CD14-positive monocyte (primary cell): Measurements from ENCODE around the gene RASA2. TPM values are rescaled to one million over a fixed set of nuclear protein-coding genes. Genes with fewer than 3 reads are reported as not detected.

ENCODE experiments used
- DNase-seq, 3 donors: peaks; one replicate each; pipeline ENCODE4 v3.0.0-alpha.2; 2011 to 2022
- H2AFZ ChIP-seq: 2 replicates; pipeline ENCODE4 v1.6.0; 2012; ENCODE audit warnings: mild to moderate bottlenecking, low read depth, low read length, inconsistent platforms; ENCODE audit not compliant: insufficient read depth, poor library complexity, severe bottlenecking
- H3K27ac ChIP-seq, 2 donors: 1 replicate in 1 of 2; 2 replicates in 1 of 2; pipeline ENCODE4 v1.5.1; 2012 to 2013; ENCODE audit warnings: low read length in 2 of 2, control low read depth in 1 of 2, inconsistent platforms in 1 of 2, low read depth in 1 of 2, mild to moderate bottlenecking in 1 of 2
- H3K27me3 ChIP-seq, 2 donors: one replicate each; pipeline versions ENCODE4 v1.6.0 to v1.6.1; 2011 to 2013; ENCODE audit warnings: low read length in 2 of 2; ENCODE audit not compliant: control insufficient read depth in 2 of 2, insufficient read depth in 2 of 2
- H3K36me3 ChIP-seq, 2 donors: replicated peaks in 1 of 2; 1 replicate in 1 of 2; 2 replicates in 1 of 2; pipeline versions ENCODE4 v1.5.1 to v1.6.1; 2012 to 2013; ENCODE audit warnings: low read length in 2 of 2, control low read depth in 1 of 2, inconsistent platforms in 1 of 2, mild to moderate bottlenecking in 1 of 2; ENCODE audit not compliant: insufficient read depth in 2 of 2, control insufficient read depth in 1 of 2
- H3K4me1 ChIP-seq, 2 donors: 1 replicate in 1 of 2; 2 replicates in 1 of 2; pipeline versions ENCODE4 v1.5.1 to v1.6.1; 2012 to 2013; ENCODE audit warnings: low read length in 2 of 2, control low read depth in 1 of 2, inconsistent platforms in 1 of 2, mild to moderate bottlenecking in 1 of 2, moderate library complexity in 1 of 2; ENCODE audit not compliant: insufficient read depth in 2 of 2, control insufficient read depth in 1 of 2
- H3K4me2 ChIP-seq: replicated peaks from 2 replicates; pipeline ENCODE3; 2012; ENCODE audit warnings: low read length, moderate library complexity, mild to moderate bottlenecking; ENCODE audit not compliant: poor library complexity, severe bottlenecking; ENCODE audit errors: extremely low read depth
- H3K4me3 ChIP-seq, 3 experiments: fragments of 200-600 bp in 1 of 3; sonication (generic) in 1 of 3; replicated peaks in 1 of 3; 1 replicate in 2 of 3; 2 replicates in 1 of 3; pipeline ENCODE4 v1.5.1; 2011 to 2013; ENCODE audit warnings: low read length in 3 of 3, mild to moderate bottlenecking in 3 of 3, control low read depth in 2 of 3, low read depth in 2 of 3, inconsistent platforms in 1 of 3, moderate library complexity in 1 of 3
- H3K79me2 ChIP-seq: 2 replicates; pipeline ENCODE4 v1.6.0; 2012; ENCODE audit warnings: mild to moderate bottlenecking, control low read depth, inconsistent platforms, low read length, moderate library complexity; ENCODE audit not compliant: insufficient read depth
- H3K9ac ChIP-seq: 2 replicates; pipeline ENCODE4 v1.6.0; 2017; ENCODE audit warnings: low read length, mild to moderate bottlenecking; ENCODE audit not compliant: insufficient read depth, poor library complexity, severe bottlenecking
- H3K9me3 ChIP-seq, 2 donors: replicated peaks in 1 of 2; 1 replicate in 1 of 2; 2 replicates in 1 of 2; pipeline versions ENCODE4 v1.5.1 to v1.6.1; 2012 to 2013; ENCODE audit warnings: low read length in 2 of 2, control low read depth in 1 of 2; ENCODE audit not compliant: control insufficient read depth in 1 of 2, insufficient read depth in 1 of 2
- H4K20me1 ChIP-seq: 2 replicates; pipeline ENCODE4 v1.6.0; 2012; ENCODE audit warnings: mild to moderate bottlenecking, low read length, control low read depth, moderate library complexity; ENCODE audit not compliant: insufficient read depth
- H3K27ac Mint-ChIP-seq, 7 donors: one replicate each; pipeline ENCODE4 v1.8.0; 2020; ENCODE audit warnings: mild to moderate bottlenecking in 7 of 7, mixed read lengths in 7 of 7, moderate library complexity in 6 of 7, inconsistent platforms in 2 of 7
- H3K27me3 Mint-ChIP-seq, 3 donors: one replicate each; pipeline ENCODE4 v1.8.0; 2021 to 2022; ENCODE audit warnings: low read depth in 3 of 3, mild to moderate bottlenecking in 3 of 3, mixed read lengths in 3 of 3, moderate library complexity in 3 of 3, inconsistent platforms in 1 of 3
- H3K36me3 Mint-ChIP-seq, 2 donors: one replicate each; pipeline ENCODE4 v1.8.0; 2020; ENCODE audit warnings: mixed read lengths in 2 of 2, inconsistent platforms in 1 of 2, mild to moderate bottlenecking in 1 of 2
- H3K4me1 Mint-ChIP-seq: one replicate; pipeline ENCODE4 v1.8.0; 2020; ENCODE audit warnings: mild to moderate bottlenecking, mixed read lengths
- H3K4me3 Mint-ChIP-seq, 2 donors: one replicate each; pipeline ENCODE4 v1.8.0; 2020; ENCODE audit warnings: mild to moderate bottlenecking in 2 of 2, mixed read lengths in 2 of 2, moderate library complexity in 1 of 2
- H3K9me3 Mint-ChIP-seq, 7 donors: one replicate each; pipeline ENCODE4 v1.8.0; 2020 to 2022; ENCODE audit warnings: mixed read lengths in 7 of 7, mild to moderate bottlenecking in 6 of 7, moderate library complexity in 6 of 7, inconsistent platforms in 2 of 7
- CTCF ChIP-seq: fragments of 200-600 bp; IDR thresholded peaks from one replicate; pipeline ENCODE4 v1.8.0; 2022; ENCODE audit warnings: antibody characterized with exemption, mild to moderate bottlenecking
- WGBS: methylation state at CpG from one replicate; pipeline ENCODE4 v1.1.5; 2013; ENCODE audit warnings: missing lambda C conversion rate; ENCODE audit not compliant: insufficient coverage; 5-methylcytosine and 5-hydroxymethylcytosine counted together
- intact Hi-C, 2 donors: fragments of 100-400 bp; cut with micrococcal nuclease; formaldehyde crosslinking; loops; one replicate each; pipeline versions ENCODE4 v1.15.0 to v1.15.1; 2023
- polyA plus RNA-seq, 3 donors: library from polyadenylated mRNA; depleted of rRNA in 1 of 3; unstranded in 2 of 3; stranded (reverse) in 1 of 3; fragments of 300-500 nt in 2 of 3; fragments of >200 nt in 1 of 3; fragmentation: Illumina TruSeq in 2 of 3; gene quantifications; 1 replicate in 2 of 3; 2 replicates in 1 of 3; pipeline ENCODE4 v1.2.3, GENCODE V29; 2012 to 2021

Gene RASA2
- polyA plus RNA-seq, 3 donors: 7.0 to 13.5 (median 8.8) TPM

DNA sequence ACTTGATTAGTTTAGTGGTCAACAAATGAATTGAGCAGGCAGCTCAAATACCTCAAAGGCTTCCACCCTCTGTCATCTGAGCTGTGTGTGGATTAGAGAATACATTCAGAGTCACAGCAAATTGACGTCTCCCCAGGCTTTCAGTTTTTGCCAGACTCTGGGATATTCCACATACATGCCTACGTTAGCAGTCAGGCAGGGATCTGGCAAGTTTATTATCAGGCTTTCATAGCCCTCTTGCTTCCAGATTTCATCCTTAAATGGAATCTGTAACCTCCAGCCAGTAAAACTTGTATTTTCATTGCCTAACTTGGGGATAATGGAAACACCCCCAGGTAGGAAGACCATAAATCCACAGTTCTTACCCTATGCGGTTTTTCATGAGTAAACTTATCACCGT, 115.9 kb downstream of the RASA2 start:
- H3K27me3 ChIP-seq: no peaks in the 10 kb centered on the region
- no peak overlapping the region for H3K27ac Mint-ChIP-seq
- H3K27ac ChIP-seq: no peak overlapping the region
- WGBS: 100% methylated on average over 2 of the region's 4 CpGs
- no peaks in the 10 kb centered on the region for H3K79me2 ChIP-seq
- no peak overlapping the region for H2AFZ ChIP-seq
- no peak for DNase-seq
- no peaks in the 10 kb centered on the region for H3K4me1 Mint-ChIP-seq
- H3K4me3 Mint-ChIP-seq: no peak overlapping the region
- H3K4me3 ChIP-seq: no peak overlapping the region
- H3K4me1 ChIP-seq: no peaks in the 10 kb centered on the region
- no peak overlapping the region for H3K4me2 ChIP-seq
- peaks cover 14 to 35% of the 10 kb centered on the region in 2 donors for H3K36me3 ChIP-seq
- no peak for TF ChIP-seq CTCF
- H3K9ac ChIP-seq: no peak overlapping the region
- no peaks in the 10 kb centered on the region for H4K20me1 ChIP-seq
- intact Hi-C loops: no loop called here
- peaks cover 3 to 17% (median 14%) of the 10 kb centered on the region in 7 donors for H3K9me3 Mint-ChIP-seq
- H3K36me3 Mint-ChIP-seq: peaks cover 40 to 74% of the 10 kb centered on the region in 2 donors
- H3K9me3 ChIP-seq: peaks cover 9 to 15% of the 10 kb centered on the region in 2 donors
- H3K27me3 Mint-ChIP-seq: peaks cover 0 to 2% (median 0%) of the 10 kb centered on the region in 3 donors

DNA sequence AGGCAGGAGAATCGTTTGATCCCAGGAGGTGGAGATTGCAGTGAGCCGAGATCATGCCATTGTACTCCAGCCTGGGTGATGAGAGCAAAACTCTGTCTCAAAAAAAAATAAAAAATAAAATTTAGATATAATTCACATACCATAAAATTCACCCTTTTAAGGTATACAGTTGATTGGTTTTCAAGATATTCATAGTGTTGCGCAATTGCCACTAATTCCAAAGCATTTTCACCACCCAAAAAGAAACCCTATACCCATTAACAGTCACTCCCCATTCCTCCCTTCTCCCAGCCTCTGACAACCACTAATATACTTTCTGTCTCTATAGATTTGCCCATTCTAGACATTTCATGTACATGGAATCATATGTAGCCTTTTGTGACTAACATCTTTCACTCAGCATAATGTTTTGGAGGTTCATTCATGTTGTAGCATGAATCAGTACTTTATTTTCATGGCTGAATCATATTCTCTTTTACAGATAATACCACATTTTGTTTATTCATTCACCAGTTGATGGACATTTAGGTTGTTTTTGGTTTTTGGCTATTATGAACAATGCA, 116.7 kb downstream of the RASA2 start:
- Histone ChIP-seq H3K4me1 (peaks cover 0 to 3% of the 10 kb centered on the region in 2 donors), H3K4me3 (no peak overlapping the region), H3K79me2 (no peaks in the 10 kb centered on the region), H3K4me2 (no peak overlapping the region), H4K20me1 (no peaks in the 10 kb centered on the region), H2AFZ (no peak overlapping the region), H3K9ac (no peak overlapping the region), H3K9me3 (peaks cover 9 to 15% of the 10 kb centered on the region in 2 donors), H3K27ac (no peak overlapping the region), H3K36me3 (peaks cover 21 to 43% of the 10 kb centered on the region in 2 donors), H3K27me3 (no peaks in the 10 kb centered on the region)
- Mint-ChIP-seq H3K27ac (no peak overlapping the region), H3K4me3 (no peak overlapping the region), H3K4me1 (peaks cover 7% of the 10 kb centered on the region), H3K36me3 (peaks cover 45 to 76% of the 10 kb centered on the region in 2 donors), H3K27me3 (peaks cover 0 to 2% (median 0%) of the 10 kb centered on the region in 3 donors), H3K9me3 (peaks cover 3 to 17% (median 14%) of the 10 kb centered on the region in 7 donors)
- WGBS: no CpG with 5 or more reads among the region's 3 CpGs
- no peak for DNase-seq
- intact Hi-C loops: no loop called here
- no peak for TF ChIP-seq CTCF
